PC-3 (cell line): ENCODE measurements around the gene NPS. TPM values are rescaled to one million over a fixed set of nuclear protein-coding genes. Genes with fewer than 3 reads are reported as not detected.
A peak's percentile ranks its signal among the peaks of the same experiment; 100 is the strongest.

Experiments used
- ATAC-seq: fragments of 200-7000 bp; cut with Tn5 transposase; 2 replicates; pipeline ENCODE4 v1.9.1; 2020; ENCODE audit warnings: mild to moderate bottlenecking, moderate library complexity
- BruUV-seq: library from RNA; stranded (reverse); fragments of 400-500 nt; replicated peaks from 2 replicates; lab custom pipeline; 2021; lab: Mats Ljungman, UMichigan
- CTCF ChIA-PET: fragments of 300-600 bp; sonication (Branson Sonifier 250); formaldehyde crosslinking; loops from one replicate; lab custom pipeline; 2022; ENCODE audit warnings: antibody characterized with exemption; lab: Charles Lee
- POLR2A ChIA-PET: fragments of 300-600 bp; sonication (Branson Sonifier 250); formaldehyde crosslinking; loops from one replicate; lab custom pipeline; 2022; ENCODE audit warnings: antibody characterized with exemption; ENCODE audit not compliant: unreplicated experiment; lab: Charles Lee
- DNase-seq: peaks from one replicate; pipeline ENCODE4 v3.0.0-alpha.2; 2015
- H2AFZ ChIP-seq: fragments of 300-600 bp; sonication (generic); 2 replicates; pipeline ENCODE4 v1.6.0; 2016; ENCODE audit warnings: antibody characterized with exemption, low read length
- H3F3A ChIP-seq: fragments of 300-600 bp; sonication (generic); one replicate; pipeline ENCODE4 v1.6.0; 2017; ENCODE audit warnings: antibody characterized with exemption, low read length, control low read depth, mild to moderate bottlenecking; ENCODE audit not compliant: unreplicated experiment
- H3K27ac ChIP-seq: fragments of 300-600 bp; sonication (generic); 2 replicates; pipeline ENCODE4 v1.5.1; 2016; ENCODE audit warnings: mild to moderate bottlenecking, low read length
- H3K27me3 ChIP-seq: fragments of 300-600 bp; sonication (generic); 2 replicates; pipeline ENCODE4 v1.6.1; 2016; ENCODE audit warnings: low read length, mixed read lengths
- H3K36me3 ChIP-seq: fragments of 300-600 bp; sonication (generic); 2 replicates; pipeline ENCODE4 v1.6.1; 2016; ENCODE audit warnings: low read depth, mixed run types, low read length, mixed read lengths
- H3K4me1 ChIP-seq: fragments of 300-600 bp; sonication (generic); 2 replicates; pipeline ENCODE4 v1.5.1; 2016; ENCODE audit warnings: low read length; ENCODE audit not compliant: insufficient read depth
- H3K4me2 ChIP-seq: fragments of 300-600 bp; sonication (generic); 2 replicates; pipeline ENCODE4 v1.6.0; 2016; ENCODE audit warnings: low read length
- H3K4me3 ChIP-seq: fragments of 300-600 bp; sonication (generic); 2 replicates; pipeline ENCODE4 v1.5.1; 2016; ENCODE audit warnings: mild to moderate bottlenecking, low read length, mixed read lengths
- H3K79me2 ChIP-seq: fragments of 300-600 bp; sonication (generic); 2 replicates; pipeline ENCODE4 v1.6.1; 2017; ENCODE audit warnings: low read length, mixed read lengths
- H3K9ac ChIP-seq: fragments of 300-600 bp; sonication (generic); 2 replicates; pipeline ENCODE4 v1.6.0; 2016; ENCODE audit warnings: mild to moderate bottlenecking, low read length
- H3K9me2 ChIP-seq: fragments of 300-600 bp; sonication (generic); replicated peaks from 2 replicates; pipeline ENCODE4 v1.6.1; 2016; ENCODE audit warnings: mixed run types, low read length, mixed read lengths
- H3K9me3 ChIP-seq: fragments of 300-600 bp; sonication (generic); 2 replicates; pipeline ENCODE4 v1.6.1; 2016; ENCODE audit warnings: low read length, mixed read lengths
- H4K20me1 ChIP-seq: fragments of 300-600 bp; sonication (generic); 2 replicates; pipeline ENCODE4 v1.6.1; 2016; ENCODE audit warnings: low read length, mixed read lengths
- CTCF ChIP-seq: fragments of 300-600 bp; sonication (generic); conservative IDR thresholded peaks from 2 replicates; pipeline ENCODE4 v1.5.1; 2017; ENCODE audit warnings: antibody characterized with exemption, low read depth, mild to moderate bottlenecking, low read length
- EZH2 ChIP-seq: fragments of 300-600 bp; sonication (generic); IDR thresholded peaks from one replicate; pipeline ENCODE4 v1.6.1; 2017; ENCODE audit warnings: antibody characterized with exemption, mild to moderate bottlenecking, low read length; ENCODE audit not compliant: unreplicated experiment
- EZH2phosphoT487 ChIP-seq: fragments of 300-600 bp; sonication (generic); IDR thresholded peaks from 2 replicates; pipeline ENCODE4 v1.6.1; 2018; ENCODE audit warnings: mild to moderate bottlenecking, antibody characterized with exemption, low read length, borderline replicate concordance
- intact Hi-C: fragments of 100-400 bp; cut with micrococcal nuclease; formaldehyde crosslinking; loops from 2 replicates; pipeline ENCODE4 v1.9.0; 2023
- total RNA-seq: library from RNA; depleted of rRNA; stranded (reverse); fragments of >200 nt; gene quantifications from 2 replicates; pipeline ENCODE4 v1.2.3, GENCODE V29; 2014

The NPS gene
- total RNA-seq, 1 experiment from 2014 or later = not detected

GRCh38 chr10:127537924-127538323 is 11.2 kb upstream of the NPS start:
- Histone ChIP-seq H3K36me3 (no peaks in the 10 kb centered on the region), H3K27me3 (peaks cover 5% of the 10 kb centered on the region; the same call in 1 of the 2 replicates), H4K20me1 (no peaks in the 10 kb centered on the region), H3K4me1 (no peaks in the 10 kb centered on the region), H3K9me3 (no peaks in the 10 kb centered on the region), H3K9ac (no peak overlapping the region), H2AFZ (no peak overlapping the region), H3K27ac (no peak overlapping the region), H3K79me2 (no peaks in the 10 kb centered on the region), H3F3A (no peaks in the 10 kb centered on the region), H3K4me2 (no peak overlapping the region), H3K4me3 (no peak overlapping the region), H3K9me2 (no peaks in the 10 kb centered on the region)
- BruUV-seq = no TSS peak
- DNase-seq (no peak), ATAC-seq (no peak)
- ChIA-PET CTCF (no interaction called here), POLR2A (no interaction called here)
- TF ChIP-seq CTCF (no peak), EZH2phosphoT487 (no peak), EZH2 (no peak)
- intact Hi-C loops = no loop called here

- H4K20me1 ChIP-seq = no peaks in the 10 kb centered on the region
- no peaks in the 10 kb centered on the region for H3K36me3 ChIP-seq
- 0 out of 2 replicates have a peak, but pooled peaks cover 6% of the 10 kb centered on the region for H3K27me3 ChIP-seq
- ChIA-PET POLR2A (no interaction called here), CTCF (no interaction called here)
- H3K4me3 ChIP-seq = no peak overlapping the region
- H3K27ac ChIP-seq = no peak overlapping the region
- intact Hi-C loops = no loop called here
- no peak for TF ChIP-seq EZH2phosphoT487
- TF ChIP-seq CTCF = no peak
- no peak for TF ChIP-seq EZH2
- no TSS peak for BruUV-seq
- no peaks in the 10 kb centered on the region for H3K9me3 ChIP-seq
- no peak overlapping the region for H2AFZ ChIP-seq
- no peaks in the 10 kb centered on the region for H3F3A ChIP-seq
- H3K4me2 ChIP-seq = no peak overlapping the region
- ATAC-seq (no peak), DNase-seq (no peak)
- H3K9ac ChIP-seq = no peak overlapping the region
- H3K4me1 ChIP-seq = no peaks in the 10 kb centered on the region
- H3K9me2 ChIP-seq = no peaks in the 10 kb centered on the region
- no peaks in the 10 kb centered on the region for H3K79me2 ChIP-seq
These were observed 1.1 kb upstream of the NPS start for GRCh38 chr10:127548022-127548421.

- intact Hi-C loops = no loop called here
- POLR2A ChIA-PET = no interaction called here
These were observed 1.8 kb downstream of the NPS start for GRCh38 chr10:127550861-127551260.

More at GRCh38 chr10:127550861-127551260, 1.8 kb downstream of the NPS start:
- Histone ChIP-seq H3K9me2 (no peaks in the 10 kb centered on the region), H3K9me3 (no peaks in the 10 kb centered on the region), H3K4me1 (no peaks in the 10 kb centered on the region), H3K4me3 (no peak overlapping the region), H3K27ac (no peak overlapping the region), H3K36me3 (no peaks in the 10 kb centered on the region), H3K4me2 (no peak overlapping the region), H2AFZ (no peak overlapping the region), H3K27me3 (peaks cover 11% of the 10 kb centered on the region; the same call in 1 of the 2 replicates), H4K20me1 (no peaks in the 10 kb centered on the region), H3K9ac (no peak overlapping the region), H3K79me2 (no peaks in the 10 kb centered on the region), H3F3A (no peaks in the 10 kb centered on the region)
- no TSS peak for BruUV-seq
- CTCF ChIA-PET = no interaction called here
- TF ChIP-seq EZH2 (no peak), EZH2phosphoT487 (no peak), CTCF (no peak)
- ATAC-seq (no peak), DNase-seq (peak; percentile 36)
